Measurements from ENCODE around the gene CYP27A1.

DNA sequence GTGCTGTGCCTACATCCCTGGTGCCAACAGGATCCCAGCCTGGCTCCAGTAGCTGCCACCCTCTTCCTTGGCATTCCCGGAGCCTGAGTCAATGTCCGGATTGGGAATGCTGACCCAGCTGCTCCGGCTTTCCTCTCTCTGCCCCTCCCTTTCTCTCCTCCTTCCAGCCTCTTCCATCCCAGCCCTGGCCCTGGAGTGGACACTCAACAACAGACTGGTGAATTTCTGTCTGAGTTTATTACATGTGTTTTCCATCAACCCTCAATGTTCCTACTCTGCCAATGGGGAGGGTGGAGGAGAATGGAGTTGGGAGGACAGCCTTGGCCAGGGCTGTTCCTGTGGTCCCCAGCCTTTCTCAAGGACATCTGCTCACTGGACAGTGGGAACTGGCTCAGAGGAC is 50.6 kb downstream of the CYP27A1 start:
- no peak for TF ChIP-seq CTCF (IDR thresholded peaks at IDR 0.05 in 8 of 11, conservative IDR thresholded peaks at IDR 0.05 in 3 of 11)
- TF ChIP-seq POLR2A (IDR thresholded peaks at IDR 0.05) = no peak
